Stimulated activated CD8-positive, alpha-beta memory T cell treated with anti-CD3 and anti-CD28 coated beads, Interleukin-7, amount 100 ng/mL, for 1 hour (primary cell): ENCODE data around the gene ZMYND19.
A peak's percentile ranks its signal among the peaks of the same experiment; 100 is the strongest.
"Not testable (repeated sequence)": the region's sequence is repeated elsewhere in the genome, so short reads cannot be mapped to it uniquely, and the experiment has no call there.

Experiments used
- DNase-seq, 2 donors: peaks; one replicate each; pipeline ENCODE4 v3.0.0-alpha.2; 2020; ENCODE audit warnings: low read depth in 2 of 2

Gene ZMYND19

GRCh38 chr9:137588891-137589290 is 1.4 kb downstream of the ZMYND19 start:
- no peak for DNase-seq

- no peak for DNase-seq
Measured at GRCh38 chr9:137588311-137588710, 2.0 kb downstream of the ZMYND19 start.

- no peak for DNase-seq
Measured at GRCh38 chr9:137586854-137587253, 3.5 kb downstream of the ZMYND19 start.

GRCh38 chr9:137583957-137584356 is 6.4 kb downstream of the ZMYND19 start:
- no peak for DNase-seq

GRCh38 chr9:137583347-137583746 is 7.0 kb downstream of the ZMYND19 start:
- no peak for DNase-seq

GRCh38 chr9:137582286-137582860 is 7.9 kb downstream of the ZMYND19 start:
- DNase-seq: no peak

GRCh38 chr9:137581361-137582285 is 8.7 kb downstream of the ZMYND19 start:
- no peak for DNase-seq

- no peak for DNase-seq
Measured at GRCh38 chr9:137580954-137581322, 9.4 kb downstream of the ZMYND19 start.

GRCh38 chr9:137580209-137580953 is 9.9 kb downstream of the ZMYND19 start:
- DNase-seq: no peak

- DNase-seq: no peak
Measured at GRCh38 chr9:137579259-137579604, 11.1 kb downstream of the ZMYND19 start.

GRCh38 chr9:137578518-137579258 is 11.6 kb downstream of the ZMYND19 start, which contains the start of gene DPH7:
DPH7 (minus strand) TSS chr9:137578925; CDS start chr9:137578777, 148 bp downstream.
- peak; percentile 88 to 95 for DNase-seq

GRCh38 chr9:137575716-137576411 is 14.4 kb downstream of the ZMYND19 start:
- no peak for DNase-seq

- DNase-seq: no peak
Measured at GRCh38 chr9:137575364-137575715, 15.0 kb downstream of the ZMYND19 start.

GRCh38 chr9:137574192-137574591 is 16.1 kb downstream of the ZMYND19 start:
- no peak for DNase-seq

GRCh38 chr9:137570566-137570965 is 19.7 kb downstream of the ZMYND19 start:
- DNase-seq: no peak

- DNase-seq: no peak
Measured at GRCh38 chr9:137569609-137570203, 20.6 kb downstream of the ZMYND19 start.

GRCh38 chr9:137568445-137568844 is 21.9 kb downstream of the ZMYND19 start:
- DNase-seq: not testable (repeated sequence)

- no peak for DNase-seq
Measured at GRCh38 chr9:137564817-137565411, 25.4 kb downstream of the ZMYND19 start.

- DNase-seq: no peak
Measured at GRCh38 chr9:137564134-137564533, 26.2 kb downstream of the ZMYND19 start.

GRCh38 chr9:137558127-137558526 is 32.2 kb downstream of the ZMYND19 start:
- no peak for DNase-seq
